Rectal smooth muscle tissue (tissue), 1 donor: ENCODE measurements around the gene RAPGEF2.

ENCODE experiments used
- H3K27ac ChIP-seq: one replicate; pipeline ENCODE4 v1.7.0; 2013; ENCODE audit warnings: low read depth, low read length, inconsistent platforms
- H3K27me3 ChIP-seq: one replicate; pipeline ENCODE4 v1.7.0; 2013; ENCODE audit warnings: low read length; ENCODE audit not compliant: control insufficient read depth, insufficient read depth
- H3K36me3 ChIP-seq: one replicate; pipeline ENCODE4 v1.7.0; 2013; ENCODE audit warnings: low read length; ENCODE audit not compliant: control insufficient read depth, insufficient read depth
- H3K4me1 ChIP-seq: one replicate; pipeline ENCODE4 v1.7.0; 2013; ENCODE audit warnings: low read length; ENCODE audit not compliant: control insufficient read depth, insufficient read depth
- H3K4me3 ChIP-seq: one replicate; pipeline ENCODE4 v1.7.0; 2013; ENCODE audit warnings: low read length
- H3K9ac ChIP-seq: one replicate; pipeline ENCODE4 v1.7.0; 2013; ENCODE audit warnings: low read length

Gene RAPGEF2

DNA sequence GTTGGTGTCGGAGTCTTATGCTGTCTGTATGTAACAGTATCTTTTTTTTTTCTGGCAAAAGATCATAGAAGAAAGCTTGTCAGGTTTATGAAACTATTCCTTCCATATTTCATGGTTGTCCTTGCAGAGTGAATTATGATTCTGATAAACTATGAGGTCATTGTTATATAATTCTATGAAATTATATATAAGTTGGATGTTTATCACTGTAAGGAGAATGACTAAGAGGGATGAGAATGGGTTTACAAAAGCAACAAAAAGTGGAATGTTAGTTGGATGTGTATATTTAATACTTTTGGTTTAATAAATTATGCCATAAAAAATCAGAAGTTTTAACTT lies 43.1 kb downstream of the RAPGEF2 start:
- no peaks in the 10 kb centered on the region for H3K36me3 ChIP-seq

DNA sequence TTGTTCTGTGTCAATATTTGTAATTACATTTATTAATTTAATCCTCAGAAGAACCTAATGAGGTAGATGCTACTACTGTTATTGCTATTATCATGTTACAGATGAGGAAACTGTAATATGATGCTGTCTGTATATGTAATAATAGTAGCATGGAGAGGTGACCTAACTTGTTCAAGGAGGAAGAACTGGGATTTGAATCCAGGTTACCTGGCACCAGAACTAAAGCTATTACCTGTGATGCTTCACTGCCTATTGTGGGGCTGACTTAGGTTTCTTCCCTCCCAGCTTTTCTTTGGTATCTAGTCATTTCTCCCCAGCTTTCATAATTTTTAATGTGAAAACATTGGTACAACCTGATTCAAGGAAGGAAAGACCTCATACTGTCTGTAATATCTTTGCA lies 43.6 kb downstream of the RAPGEF2 start:
- H3K4me3 ChIP-seq: no peak overlapping the region
- no peak overlapping the region for H3K9ac ChIP-seq
- H3K27me3 ChIP-seq: no peaks in the 10 kb centered on the region
- H3K27ac ChIP-seq: no peak overlapping the region
- H3K36me3 ChIP-seq: no peaks in the 10 kb centered on the region
- peaks cover 12% of the 10 kb centered on the region for H3K4me1 ChIP-seq

More for the DNA sequence above, 43.1 kb downstream of the RAPGEF2 start:
- peaks cover 12% of the 10 kb centered on the region for H3K4me1 ChIP-seq
- no peak overlapping the region for H3K4me3 ChIP-seq
- no peak overlapping the region for H3K9ac ChIP-seq
- H3K27me3 ChIP-seq: no peaks in the 10 kb centered on the region
- H3K27ac ChIP-seq: no peak overlapping the region

DNA sequence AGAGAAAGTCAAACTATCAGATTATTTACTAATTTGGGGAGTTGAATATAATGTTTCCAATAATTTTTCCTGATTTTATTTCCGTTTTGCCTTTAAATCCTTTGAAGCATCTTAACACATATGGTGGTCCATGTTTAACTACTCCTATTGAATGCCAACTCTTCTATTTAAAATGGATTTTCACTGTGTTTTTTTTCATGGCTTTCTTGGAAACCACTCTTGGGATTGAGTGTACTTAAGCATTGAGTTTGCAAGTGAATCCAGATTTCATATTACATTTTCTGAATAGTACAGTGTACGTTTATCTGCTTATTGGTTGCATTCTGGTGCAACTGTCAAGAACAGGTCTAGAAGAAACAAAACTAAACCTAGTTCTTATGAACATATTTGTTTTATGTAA lies 45.6 kb downstream of the RAPGEF2 start:
- H3K36me3 ChIP-seq: no peaks in the 10 kb centered on the region
- no peak overlapping the region for H3K4me3 ChIP-seq
- peaks cover 8% of the 10 kb centered on the region for H3K4me1 ChIP-seq
- H3K9ac ChIP-seq: no peak overlapping the region
- H3K27ac ChIP-seq: no peak overlapping the region
- no peaks in the 10 kb centered on the region for H3K27me3 ChIP-seq

DNA sequence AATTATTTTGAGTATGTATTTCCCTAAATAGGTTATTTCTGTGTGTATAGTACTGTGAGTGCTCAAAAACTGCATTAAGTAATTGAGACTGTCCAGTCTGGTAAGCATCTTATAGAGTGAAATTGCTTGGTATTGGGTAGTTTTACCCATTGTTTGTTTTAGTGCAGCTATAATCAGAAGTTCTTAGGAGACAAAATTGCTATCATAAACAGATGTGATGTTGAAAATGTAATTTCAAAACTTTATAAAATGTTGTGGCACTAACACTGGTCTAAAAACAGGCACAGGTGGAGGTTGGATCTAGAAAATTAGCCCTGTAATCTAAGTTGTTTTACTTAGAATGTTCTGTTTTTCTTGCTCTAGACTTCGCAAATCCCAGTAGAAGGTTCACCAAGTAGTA lies 46.8 kb downstream of the RAPGEF2 start:
- no peak overlapping the region for H3K9ac ChIP-seq
- H3K4me1 ChIP-seq: peaks cover 4% of the 10 kb centered on the region
- H3K36me3 ChIP-seq: no peaks in the 10 kb centered on the region
- no peaks in the 10 kb centered on the region for H3K27me3 ChIP-seq
- H3K4me3 ChIP-seq: no peak overlapping the region
- H3K27ac ChIP-seq: no peak overlapping the region

DNA sequence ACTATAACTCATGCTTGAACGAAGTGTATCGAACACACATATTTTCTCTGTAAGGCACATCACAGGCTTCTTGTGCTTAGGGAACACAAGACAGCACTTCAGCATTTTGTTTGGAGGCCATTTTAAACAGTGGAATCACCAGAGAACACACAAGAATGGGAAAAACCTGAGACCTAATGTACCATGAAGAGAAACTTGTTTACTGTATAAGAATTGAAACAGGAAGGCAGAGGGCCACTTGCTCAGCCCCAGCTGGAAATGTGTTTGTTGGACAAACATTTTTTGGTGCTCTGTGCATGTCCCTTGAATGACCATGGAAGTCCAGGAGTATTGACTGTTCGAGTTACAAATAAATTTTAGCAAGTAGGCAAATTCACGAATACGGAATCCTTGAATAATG lies 47.5 kb downstream of the RAPGEF2 start:
- peaks cover 4% of the 10 kb centered on the region for H3K4me1 ChIP-seq
- no peaks in the 10 kb centered on the region for H3K27me3 ChIP-seq
- no peak overlapping the region for H3K9ac ChIP-seq
- no peak overlapping the region for H3K27ac ChIP-seq
- H3K4me3 ChIP-seq: no peak overlapping the region
- no peaks in the 10 kb centered on the region for H3K36me3 ChIP-seq

DNA sequence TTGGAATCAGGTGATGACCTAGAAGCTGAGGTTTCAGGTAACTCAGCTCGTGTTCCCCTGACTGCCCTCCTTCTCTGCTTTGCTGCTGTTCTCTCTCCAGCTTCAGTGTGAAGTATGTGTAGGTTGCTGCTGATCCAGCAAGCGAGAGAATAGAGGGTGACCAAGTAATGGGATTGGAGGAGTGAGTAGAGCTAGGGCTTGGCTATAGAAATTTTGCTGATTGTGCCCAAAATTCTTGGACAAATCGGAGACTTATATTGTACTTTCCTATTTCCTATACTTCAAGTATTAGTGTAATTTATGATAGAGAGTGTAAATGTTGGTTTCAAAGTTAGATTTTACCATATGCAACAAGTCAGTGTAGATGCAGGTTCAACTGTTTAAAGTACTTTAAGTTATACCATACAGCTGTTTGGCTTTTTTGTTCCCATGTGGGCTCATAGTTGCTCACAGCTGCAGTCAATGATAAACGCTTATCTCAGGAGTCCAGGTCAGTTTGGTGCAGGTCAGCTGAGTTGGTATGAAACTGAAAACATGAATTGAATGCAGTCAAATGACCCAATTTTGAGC lies 48.0 kb downstream of the RAPGEF2 start:
- Histone ChIP-seq H3K36me3 (no peaks in the 10 kb centered on the region), H3K27me3 (no peaks in the 10 kb centered on the region), H3K4me1 (peaks cover under 1% of the 10 kb centered on the region), H3K27ac (no peak overlapping the region), H3K9ac (no peak overlapping the region), H3K4me3 (no peak overlapping the region)

DNA sequence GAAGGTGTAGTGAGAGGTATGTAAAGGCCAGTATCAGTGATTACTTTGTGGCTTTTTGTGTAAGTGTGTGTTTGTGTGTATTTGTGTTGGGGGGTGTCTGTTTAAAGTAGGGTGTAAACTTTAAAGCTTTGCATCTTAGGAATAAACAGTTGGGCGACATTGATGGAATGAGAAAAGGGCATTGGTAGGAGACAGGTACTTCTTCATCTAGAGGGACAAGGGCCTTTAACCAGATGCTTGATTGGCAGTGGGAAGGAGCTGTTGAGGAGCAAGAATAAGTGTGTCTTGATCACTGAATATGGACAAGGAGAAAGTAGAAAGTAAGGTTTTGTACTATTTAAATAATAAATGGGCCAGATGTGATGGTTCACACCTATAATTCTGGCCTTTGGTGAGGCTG lies 48.8 kb downstream of the RAPGEF2 start:
- Histone ChIP-seq H3K27me3 (no peaks in the 10 kb centered on the region), H3K9ac (no peak overlapping the region), H3K4me3 (no peak overlapping the region), H3K27ac (no peak overlapping the region), H3K36me3 (no peaks in the 10 kb centered on the region), H3K4me1 (no peaks in the 10 kb centered on the region)

DNA sequence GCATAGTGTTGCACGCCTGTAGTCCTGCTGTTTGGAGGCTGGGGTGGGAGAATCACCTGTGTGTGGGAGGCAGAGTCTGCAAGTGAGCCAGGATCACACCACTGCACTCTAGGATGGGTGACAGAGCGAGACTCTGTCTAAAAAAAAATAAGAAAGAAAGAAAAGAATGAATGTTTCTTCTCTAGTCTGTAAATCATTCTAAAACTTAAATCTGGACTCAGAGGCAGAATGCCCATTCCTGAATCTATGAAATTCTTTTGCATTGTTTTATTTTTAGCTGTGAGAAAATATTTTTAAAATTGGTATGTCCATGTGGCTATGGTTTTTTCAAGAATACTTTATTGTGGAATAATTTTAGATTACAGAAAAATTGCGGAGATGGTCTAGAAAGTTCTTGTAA lies 49.3 kb downstream of the RAPGEF2 start:
- Histone ChIP-seq H3K36me3 (no peaks in the 10 kb centered on the region), H3K27me3 (no peaks in the 10 kb centered on the region), H3K4me1 (no peaks in the 10 kb centered on the region), H3K4me3 (no peak overlapping the region), H3K27ac (no peak overlapping the region), H3K9ac (no peak overlapping the region)

DNA sequence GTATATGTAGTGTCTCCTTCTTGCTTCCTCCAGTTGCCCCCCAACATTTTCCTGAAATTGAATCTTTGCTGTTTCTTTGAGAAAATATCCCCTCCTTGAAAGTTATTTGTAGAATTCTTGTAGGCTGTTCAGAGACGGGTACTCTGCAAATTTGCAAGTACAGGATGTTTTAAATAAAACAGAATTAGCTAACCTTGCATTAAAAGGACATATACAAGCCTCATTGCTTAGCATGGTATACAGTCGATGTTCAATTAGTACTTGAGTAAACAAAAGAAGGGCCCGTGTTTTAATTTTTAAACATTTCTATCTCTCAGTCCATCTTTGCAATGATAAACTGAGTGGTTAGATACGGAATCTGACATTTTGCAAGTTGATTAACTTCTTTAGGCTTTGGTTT lies 50.8 kb downstream of the RAPGEF2 start:
- peaks cover 2% of the 10 kb centered on the region for H3K4me1 ChIP-seq
- H3K27ac ChIP-seq: no peak overlapping the region
- H3K36me3 ChIP-seq: no peaks in the 10 kb centered on the region
- H3K9ac ChIP-seq: no peak overlapping the region
- H3K27me3 ChIP-seq: no peaks in the 10 kb centered on the region
- H3K4me3 ChIP-seq: no peak overlapping the region

DNA sequence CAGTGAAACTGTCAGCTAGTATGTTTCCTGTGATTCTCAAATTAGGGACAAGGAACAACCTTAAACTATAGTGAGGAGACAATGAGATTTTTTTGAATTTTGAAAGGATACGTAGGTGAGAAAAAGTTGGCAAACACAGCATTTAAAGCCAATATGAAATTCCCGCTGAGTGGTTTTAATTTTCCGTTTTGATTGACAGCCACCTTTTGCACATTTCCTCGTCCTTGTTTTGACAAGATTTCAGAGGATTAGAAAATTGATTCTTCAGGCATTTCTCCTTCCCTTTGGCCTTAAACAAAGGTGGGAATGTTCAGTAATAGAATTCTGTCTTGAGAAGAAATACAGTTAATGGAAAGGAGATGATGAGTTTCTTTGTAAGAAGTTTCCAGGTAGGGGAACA lies 52.2 kb downstream of the RAPGEF2 start:
- Histone ChIP-seq H3K36me3 (no peaks in the 10 kb centered on the region), H3K4me1 (peaks cover 2% of the 10 kb centered on the region), H3K27me3 (no peaks in the 10 kb centered on the region), H3K4me3 (no peak overlapping the region), H3K27ac (no peak overlapping the region), H3K9ac (no peak overlapping the region)

DNA sequence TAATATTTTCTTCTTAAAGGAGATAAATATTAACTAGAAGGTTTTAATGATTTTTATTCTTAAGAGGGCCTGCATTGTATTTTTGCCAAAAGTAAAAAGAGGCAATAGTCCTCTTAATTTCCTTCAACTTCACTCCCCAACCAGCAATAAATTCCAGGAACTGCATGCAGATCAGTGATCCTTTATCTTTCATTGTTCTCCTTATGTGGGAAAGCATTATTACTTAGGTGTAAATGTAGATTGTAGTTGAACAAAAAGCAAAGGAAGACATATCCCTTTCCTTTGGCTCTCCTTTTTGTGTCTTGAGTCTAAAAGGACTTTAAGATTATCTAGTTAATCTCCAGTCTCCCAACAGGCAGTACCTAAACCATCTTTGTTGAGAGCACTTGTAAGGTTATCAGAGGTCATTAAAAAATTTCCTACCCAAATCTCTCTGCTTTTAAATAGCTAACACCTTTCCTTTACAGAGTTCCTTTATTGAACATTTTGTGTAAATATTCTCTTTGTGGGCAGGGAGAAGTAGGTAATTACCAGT lies 55.3 kb downstream of the RAPGEF2 start:
- Histone ChIP-seq H3K27me3 (no peaks in the 10 kb centered on the region), H3K4me1 (peaks cover 2% of the 10 kb centered on the region), H3K4me3 (no peak overlapping the region), H3K27ac (no peak overlapping the region), H3K9ac (no peak overlapping the region), H3K36me3 (no peaks in the 10 kb centered on the region)

DNA sequence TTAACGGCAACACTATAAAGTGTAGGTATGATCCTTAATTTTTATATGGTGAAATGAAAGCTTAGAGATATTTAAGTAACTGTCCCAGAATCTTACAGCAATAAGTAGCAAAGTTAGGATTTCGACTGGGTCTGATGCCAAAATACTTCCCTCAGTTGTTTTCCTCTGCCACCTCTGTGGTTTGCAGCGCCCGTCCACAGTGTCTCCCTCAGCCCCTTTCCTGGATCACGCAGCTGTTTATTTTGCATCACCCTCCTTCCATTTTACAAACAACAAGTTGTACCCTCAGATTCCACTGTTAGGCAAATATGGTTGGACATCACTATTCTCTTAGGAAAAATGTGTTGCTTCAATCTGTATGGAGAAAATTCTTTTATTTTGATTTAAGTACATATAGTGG lies 56.1 kb downstream of the RAPGEF2 start:
- H3K4me3 ChIP-seq: no peak overlapping the region
- H3K27me3 ChIP-seq: no peaks in the 10 kb centered on the region
- H3K9ac ChIP-seq: no peak overlapping the region
- H3K4me1 ChIP-seq: peaks cover 2% of the 10 kb centered on the region
- no peaks in the 10 kb centered on the region for H3K36me3 ChIP-seq
- no peak overlapping the region for H3K27ac ChIP-seq

DNA sequence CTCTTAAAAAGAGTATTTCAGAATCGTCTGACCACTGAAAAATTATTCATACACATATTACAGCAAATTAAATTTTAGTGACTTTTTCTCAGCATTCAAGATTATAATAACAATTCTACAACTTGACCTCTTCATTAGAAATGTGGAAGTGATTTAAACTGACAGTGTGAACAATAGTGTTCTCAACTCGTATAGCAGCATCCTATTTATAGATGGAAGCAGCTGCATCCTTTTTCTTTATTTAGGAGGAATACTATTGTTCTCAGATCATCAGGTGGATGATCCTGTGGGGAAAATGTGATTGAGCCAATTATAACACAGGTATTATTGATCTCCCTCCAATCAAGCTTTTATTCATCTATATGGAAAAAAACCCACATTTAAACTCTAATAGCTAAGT lies 56.7 kb downstream of the RAPGEF2 start:
- H3K27ac ChIP-seq: no peak overlapping the region
- no peaks in the 10 kb centered on the region for H3K27me3 ChIP-seq
- H3K4me1 ChIP-seq: peaks cover 2% of the 10 kb centered on the region
- H3K9ac ChIP-seq: no peak overlapping the region
- H3K36me3 ChIP-seq: no peaks in the 10 kb centered on the region
- H3K4me3 ChIP-seq: no peak overlapping the region
